GM12875 (cell line): ENCODE measurements around the gene C5orf63.

Source experiments
- H3K4me3 ChIP-seq: one replicate; pipeline ENCODE4 v1.5.1; 2011; ENCODE audit warnings: low read depth, low read length, control low read depth
- CTCF ChIP-seq: IDR thresholded peaks from 2 replicates; pipeline ENCODE4 v1.5.1; 2011; ENCODE audit warnings: low read depth, mild to moderate bottlenecking, control low read depth, inconsistent platforms, low read length, moderate library complexity, borderline replicate concordance; ENCODE audit not compliant: insufficient read depth

The C5orf63 gene

DNA sequence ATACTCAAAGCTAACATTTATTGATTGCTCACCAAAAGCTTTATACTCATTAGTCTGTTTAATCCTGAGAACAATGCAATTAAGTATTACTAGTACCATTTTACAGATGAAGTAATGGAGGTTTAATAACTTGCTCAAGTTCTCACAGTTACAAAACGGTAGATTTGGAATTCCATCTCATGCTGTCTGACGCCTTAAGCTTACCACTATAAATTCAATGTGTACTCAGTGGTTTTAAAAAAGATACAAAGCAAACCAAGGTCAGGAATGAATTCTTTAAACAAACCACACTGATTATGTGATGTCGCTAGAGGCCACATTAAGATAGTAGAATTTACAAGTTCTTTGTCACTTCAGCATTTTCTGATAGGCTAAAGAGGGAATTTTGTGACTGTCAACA is 1.2 kb upstream of the C5orf63 start:
- H3K4me3 ChIP-seq: no peak overlapping the region
- no peak for TF ChIP-seq CTCF

GRCh38 chr5:127070243-127070642 is 3.1 kb downstream of the C5orf63 start:
- H3K4me3 ChIP-seq: no peak overlapping the region
- no peak for TF ChIP-seq CTCF

DNA sequence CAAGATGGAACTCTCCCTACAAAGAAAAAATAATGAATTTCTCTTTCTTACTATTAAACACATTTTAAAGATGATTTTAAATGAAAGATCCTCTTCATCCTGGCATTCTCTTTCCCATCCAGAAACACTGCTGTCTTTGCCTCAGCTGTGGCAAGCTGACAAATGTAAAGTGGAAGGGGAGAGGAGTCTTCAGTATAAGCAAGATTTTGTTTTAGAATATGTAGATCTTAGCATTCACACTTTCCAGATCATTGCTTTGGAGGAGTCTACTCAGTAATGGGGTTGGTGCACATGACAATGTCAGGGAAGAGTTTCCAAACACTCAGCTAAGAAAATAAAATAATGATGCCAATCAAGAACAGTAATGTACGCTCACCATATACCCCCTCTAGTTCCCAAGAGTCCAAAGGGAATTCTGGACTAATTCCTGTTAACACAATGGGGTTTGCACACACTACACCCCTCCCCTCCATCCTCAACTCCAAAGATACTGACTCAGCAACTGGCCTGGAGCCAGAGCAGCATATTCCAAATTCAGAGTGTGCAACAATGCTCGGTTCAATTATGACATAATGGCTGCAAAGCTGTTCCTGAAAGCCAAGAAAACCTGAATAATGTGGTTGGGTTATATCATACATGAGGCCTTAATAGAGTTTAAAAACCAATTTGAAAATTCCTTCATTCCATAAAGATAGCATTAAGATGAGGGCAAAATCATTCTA is 4.6 kb downstream of the C5orf63 start:
- TF ChIP-seq CTCF: no peak

GRCh38 chr5:127066721-127067120 is 6.6 kb downstream of the C5orf63 start:
- H3K4me3 ChIP-seq: no peak overlapping the region
- TF ChIP-seq CTCF: no peak

More for the DNA sequence above, 4.6 kb downstream of the C5orf63 start:
- H3K4me3 ChIP-seq: no peak overlapping the region

GRCh38 chr5:127064253-127064840 is 9.0 kb downstream of the C5orf63 start:
- no peak overlapping the region for H3K4me3 ChIP-seq
- no peak for TF ChIP-seq CTCF

- no peak overlapping the region for H3K4me3 ChIP-seq
- TF ChIP-seq CTCF: no peak
Measured at GRCh38 chr5:127063257-127063913, 9.9 kb downstream of the C5orf63 start.
